ENCODE results near the gene C14orf93. TPM values are rescaled to one million over a fixed set of nuclear protein-coding genes. Genes with fewer than 3 reads are reported as not detected.

Gene C14orf93
- total RNA-seq, 2 experiments from 2014 or later = 7.6 to 8.4 TPM

GRCh38 chr14:23021434-23021833, 11.5 kb upstream of the C14orf93 start:
- no peaks in the 10 kb centered on the region for H3K9me3 Mint-ChIP-seq
- peaks cover 28% of the 10 kb centered on the region for H3K36me3 Mint-ChIP-seq (ENCODE audit: low read depth)
- DNase-seq = no peak
- TF ChIP-seq CTCF (IDR thresholded peaks at IDR 0.05) = no peak
- Histone ChIP-seq H3K4me1 (ENCODE audit: insufficient read depth, low read length) (peaks cover 49% of the 10 kb centered on the region), H3K36me3 (ENCODE audit: insufficient read depth, low read length) (peaks cover 13% of the 10 kb centered on the region), H3K27ac (ENCODE audit: low read depth in 1 of 2, low read length in 2 of 2) (peak overlapping the region in 1 of 2 donors; percentile 25), H3K27me3 (ENCODE audit: control insufficient read depth in 1 of 2, insufficient read depth in 2 of 2, low read length in 2 of 2) (no peaks in the 10 kb centered on the region), H3K9me3 (ENCODE audit: control insufficient read depth in 1 of 2, insufficient read depth in 1 of 2, low read length in 2 of 2) (no peaks in the 10 kb centered on the region), H3K4me3 (ENCODE audit: low read length) (peak overlapping the region; percentile 36)
- ChIA-PET POLR2A (interaction anchor here (1.0 to 4.2 kb wide), 7 partner anchors 9 to 74 kb away, joined by 3 to 71 read pairs (median 8); partner anchors contain the start of genes ACIN1, C14orf119 and PSMB5), CTCF (interaction anchor here (1.1 to 1.9 kb wide), 3 partner anchors 10 to 27 kb away, joined by 4 to 7 read pairs (median 6); no protein-coding TSS in a partner anchor)
- intact Hi-C loops (cut with DNase I, micrococcal nuclease) = no loop called here
- H3K27me3 Mint-ChIP-seq = no peaks in the 10 kb centered on the region
- peak overlapping the region; percentile 87 for H3K27ac Mint-ChIP-seq
- no peak for ATAC-seq (ENCODE audit: poor library complexity)
- H3K4me1 Mint-ChIP-seq (ENCODE audit: low read depth) = peaks cover 63% of the 10 kb centered on the region
- H3K4me3 Mint-ChIP-seq = peak overlapping the region; percentile 79

GRCh38 chr14:23020143-23021128, 10.5 kb upstream of the C14orf93 start:
- CTCF ChIA-PET = interaction anchor here (1.1 to 1.9 kb wide), 3 partner anchors 14 to 48 kb away, joined by 3 to 8 read pairs (median 6); no protein-coding TSS in a partner anchor
- intact Hi-C loops (cut with DNase I, micrococcal nuclease) = loop anchor here in 1 of 2 experiments (1.0 kb wide), 2 partner anchors 10 to 14 kb away; partner anchors contain the start of genes C14orf93 and PSMB5
- Histone ChIP-seq H3K4me3 (ENCODE audit: low read length) (peak overlapping the region; percentile 36), H3K4me1 (ENCODE audit: insufficient read depth, low read length) (peaks cover 41% of the 10 kb centered on the region), H3K36me3 (ENCODE audit: insufficient read depth, low read length) (peaks cover 3% of the 10 kb centered on the region), H3K9me3 (ENCODE audit: control insufficient read depth in 1 of 2, insufficient read depth in 1 of 2, low read length in 2 of 2) (no peaks in the 10 kb centered on the region), H3K27me3 (ENCODE audit: control insufficient read depth in 1 of 2, insufficient read depth in 2 of 2, low read length in 2 of 2) (no peaks in the 10 kb centered on the region), H3K27ac (ENCODE audit: low read depth in 1 of 2, low read length in 2 of 2) (peak overlapping the region in 1 of 2 donors; percentile 33)
- H3K4me1 Mint-ChIP-seq (ENCODE audit: low read depth) = peaks cover 60% of the 10 kb centered on the region
- H3K9me3 Mint-ChIP-seq = no peaks in the 10 kb centered on the region
- H3K36me3 Mint-ChIP-seq (ENCODE audit: low read depth) = peaks cover 19% of the 10 kb centered on the region
- POLR2A ChIA-PET = interaction anchor here (1.0 to 4.0 kb wide), 10 partner anchors 8 to 281 kb away, joined by 3 to 71 read pairs (median 4); partner anchors contain the start of genes PRMT5 and PSMB5
- ATAC-seq (ENCODE audit: poor library complexity) (peak; percentile 89), DNase-seq (peak in 4 of 14 experiments; percentile 18 to 55 (median 38))
- no peak for TF ChIP-seq CTCF (IDR thresholded peaks at IDR 0.05)
- H3K27me3 Mint-ChIP-seq = no peaks in the 10 kb centered on the region
- peak overlapping the region; percentile 79 for H3K4me3 Mint-ChIP-seq
- H3K27ac Mint-ChIP-seq = peak overlapping the region; percentile 87

- peaks cover 39% of the 10 kb centered on the region for H3K4me1 Mint-ChIP-seq (ENCODE audit: low read depth)
- no peak overlapping the region for H3K27ac Mint-ChIP-seq
- Histone ChIP-seq H3K27ac (ENCODE audit: low read depth in 1 of 2, low read length in 2 of 2) (no peak overlapping the region), H3K4me3 (ENCODE audit: low read length) (no peak overlapping the region), H3K27me3 (ENCODE audit: control insufficient read depth in 1 of 2, insufficient read depth in 2 of 2, low read length in 2 of 2) (no peaks in the 10 kb centered on the region), H3K36me3 (ENCODE audit: insufficient read depth, low read length) (no peaks in the 10 kb centered on the region), H3K9me3 (ENCODE audit: control insufficient read depth in 1 of 2, insufficient read depth in 1 of 2, low read length in 2 of 2) (no peaks in the 10 kb centered on the region), H3K4me1 (ENCODE audit: insufficient read depth, low read length) (peaks cover 26% of the 10 kb centered on the region)
- intact Hi-C loops (cut with DNase I, micrococcal nuclease) = no loop called here
- POLR2A ChIA-PET = interaction anchor here (1.4 kb wide), 1 partner anchor 11 kb away, joined by 3 read pairs; no protein-coding TSS in a partner anchor
- TF ChIP-seq CTCF (IDR thresholded peaks at IDR 0.05) = no peak
- no peak for ATAC-seq (ENCODE audit: poor library complexity)
- DNase-seq = no peak
- H3K4me3 Mint-ChIP-seq = no peak overlapping the region
- H3K36me3 Mint-ChIP-seq (ENCODE audit: low read depth) = peaks cover 4% of the 10 kb centered on the region
- H3K9me3 Mint-ChIP-seq = no peaks in the 10 kb centered on the region
- H3K27me3 Mint-ChIP-seq = no peaks in the 10 kb centered on the region
- CTCF ChIA-PET = interaction anchor here (0.7 kb wide), 1 partner anchor 11 kb away, joined by 3 read pairs; no protein-coding TSS in a partner anchor
Observed at GRCh38 chr14:23018107-23018506, 8.2 kb upstream of the C14orf93 start.

Measured in CD4-positive, alpha-beta T cell (primary cell).